ENCODE measurements around the gene ANKMY1.

The ANKMY1 gene

DNA sequence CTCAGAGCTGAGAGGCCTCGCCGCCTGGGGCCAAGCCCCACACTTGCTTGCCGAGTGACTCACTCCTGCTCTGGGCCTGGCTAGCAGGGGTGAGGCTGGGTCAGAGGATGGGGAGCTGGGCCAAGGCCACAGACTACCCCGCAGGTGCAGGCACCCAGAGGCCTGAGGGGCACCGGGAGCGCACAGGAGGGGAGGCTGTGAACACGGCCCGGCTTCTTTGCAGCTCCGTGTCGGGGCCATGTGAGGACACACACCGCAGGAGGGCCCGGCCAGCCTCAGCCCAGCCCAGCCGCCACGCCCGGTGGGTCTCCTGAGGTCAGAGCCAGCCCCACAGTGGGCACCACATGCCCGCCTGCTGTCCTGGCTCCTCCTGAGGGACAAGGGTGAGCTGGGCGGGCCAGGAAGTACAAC, 113.9 kb downstream of the ANKMY1 start:
- Histone ChIP-seq H3K4me3 (ENCODE audit: low read length) (no peak overlapping the region), H3K27ac (ENCODE audit: low read depth, low read length) (no peak overlapping the region), H3K27me3 (ENCODE audit: insufficient read depth, low read length) (no peaks in the 10 kb centered on the region), H3K9me3 (ENCODE audit: insufficient read depth, low read depth, low read length) (no peaks in the 10 kb centered on the region), H3K36me3 (ENCODE audit: insufficient read depth, low read length) (no peaks in the 10 kb centered on the region), H3K9ac (ENCODE audit: low read depth, low read length) (no peak overlapping the region), H3K4me1 (ENCODE audit: insufficient read depth, low read length) (no peaks in the 10 kb centered on the region)
- WGBS = 94% methylated on average over 17 of the region's 17 CpGs

DNA sequence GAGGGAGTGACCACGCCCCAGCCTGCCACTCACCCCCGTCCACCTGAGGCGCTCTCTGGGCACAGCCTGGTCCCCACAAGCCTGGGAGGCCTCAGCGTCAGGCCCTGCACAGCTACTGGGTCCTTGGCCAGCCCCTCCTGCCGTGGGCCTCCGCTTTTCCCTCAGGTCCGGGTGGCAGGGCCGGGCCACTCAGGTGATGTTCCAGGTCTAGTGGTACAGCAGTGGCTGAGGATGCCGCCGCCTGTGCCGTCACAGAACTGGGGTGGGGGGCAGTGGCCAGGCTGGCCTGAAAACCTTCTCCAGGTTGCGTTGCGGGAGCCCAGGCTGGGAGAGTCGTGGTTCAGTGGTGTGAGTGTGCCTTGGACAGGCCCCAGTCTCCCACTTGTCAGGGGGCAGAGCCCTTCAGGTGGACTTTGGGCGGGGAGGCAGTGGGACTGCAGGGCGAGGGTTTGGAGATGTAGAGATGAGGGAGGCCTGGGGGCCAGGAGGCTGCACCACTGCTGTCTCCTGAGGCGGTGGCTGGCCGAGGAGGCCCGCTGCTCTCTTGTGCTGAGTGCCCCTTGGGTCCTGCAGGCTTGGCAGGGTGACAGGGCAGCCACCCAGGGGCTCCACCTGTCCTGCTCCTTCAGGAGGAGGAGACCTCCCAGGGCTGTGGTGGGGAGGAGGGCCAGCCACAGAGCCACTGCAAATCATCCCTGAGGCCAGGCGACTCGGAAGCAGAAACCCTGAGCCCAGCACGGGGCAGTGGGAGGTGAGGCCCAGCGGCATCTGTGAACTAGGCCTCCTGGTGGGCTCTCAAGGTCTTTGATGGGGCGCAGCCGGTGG, 114.7 kb downstream of the ANKMY1 start:
- no peaks in the 10 kb centered on the region for H3K4me1 ChIP-seq (ENCODE audit: insufficient read depth, low read length)
- no peak overlapping the region for H3K27ac ChIP-seq (ENCODE audit: low read depth, low read length)
- peaks cover 1% of the 10 kb centered on the region for H3K27me3 ChIP-seq (ENCODE audit: insufficient read depth, low read length)
- no peaks in the 10 kb centered on the region for H3K36me3 ChIP-seq (ENCODE audit: insufficient read depth, low read length)
- no peaks in the 10 kb centered on the region for H3K9me3 ChIP-seq (ENCODE audit: insufficient read depth, low read depth, low read length)
- no peak overlapping the region for H3K4me3 ChIP-seq (ENCODE audit: low read length)
- WGBS = 90% methylated on average over 24 of the region's 25 CpGs
- H3K9ac ChIP-seq (ENCODE audit: low read depth, low read length) = no peak overlapping the region

DNA sequence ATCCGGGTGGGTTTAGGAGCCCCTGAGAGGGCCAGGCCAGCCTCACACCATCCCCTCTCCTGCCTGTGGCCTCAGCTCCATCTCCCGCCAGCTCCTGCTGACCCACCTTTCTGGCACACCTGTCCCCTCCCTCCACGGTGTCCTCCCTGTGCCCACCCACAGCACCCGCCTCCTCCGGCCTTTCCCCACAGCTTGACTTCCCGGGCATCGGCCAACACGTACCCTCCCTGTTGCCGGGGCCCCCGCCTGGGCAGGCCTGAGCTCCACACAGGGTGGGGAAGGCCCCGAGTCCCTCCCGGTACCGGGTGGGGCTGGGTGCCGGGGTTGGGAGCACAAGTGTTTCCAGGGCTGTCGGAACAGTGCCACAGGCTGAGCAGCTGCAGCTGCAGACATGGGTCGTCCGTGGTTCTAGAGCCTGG, 115.8 kb downstream of the ANKMY1 start:
- Histone ChIP-seq H3K9ac (ENCODE audit: low read depth, low read length) (no peak overlapping the region), H3K4me1 (ENCODE audit: insufficient read depth, low read length) (no peaks in the 10 kb centered on the region), H3K4me3 (ENCODE audit: low read length) (no peak overlapping the region), H3K9me3 (ENCODE audit: insufficient read depth, low read depth, low read length) (no peaks in the 10 kb centered on the region), H3K36me3 (ENCODE audit: insufficient read depth, low read length) (no peaks in the 10 kb centered on the region), H3K27ac (ENCODE audit: low read depth, low read length) (no peak overlapping the region), H3K27me3 (ENCODE audit: insufficient read depth, low read length) (peaks cover 12% of the 10 kb centered on the region)
- 92% methylated on average over 17 of the region's 17 CpGs for WGBS

DNA sequence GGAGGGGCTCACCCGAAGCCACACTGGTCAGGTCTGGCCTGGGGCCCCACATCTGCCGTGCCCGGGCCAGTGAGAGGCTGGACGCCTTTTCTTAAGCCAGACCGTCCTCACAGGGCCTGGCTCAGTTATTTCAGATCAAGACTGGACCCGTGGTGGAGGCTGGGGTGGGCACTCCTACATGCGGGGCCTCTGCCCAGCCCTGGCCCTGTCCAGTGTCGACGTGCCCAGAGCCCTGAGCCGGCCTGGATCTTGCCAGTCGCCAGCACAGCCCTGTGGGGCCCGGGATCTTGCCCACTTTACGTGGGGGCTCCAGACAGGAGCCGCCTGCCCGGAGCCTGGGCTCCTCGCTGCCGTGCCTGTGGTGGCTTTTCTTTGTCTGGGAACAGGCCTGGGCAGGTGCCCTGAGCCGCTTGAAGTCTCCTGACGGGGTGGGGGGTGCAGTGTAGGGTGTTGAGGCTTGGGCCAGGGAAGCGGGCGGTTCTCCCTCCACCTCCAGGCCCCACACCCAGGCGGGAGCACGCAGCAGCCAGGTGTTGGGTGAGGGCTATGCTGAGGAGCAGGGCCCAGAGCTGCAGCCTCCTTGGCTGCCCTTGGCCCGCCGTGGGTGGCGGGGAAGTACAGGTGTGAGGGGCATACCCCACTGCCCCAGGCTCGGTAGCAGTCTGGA, 116.3 kb downstream of the ANKMY1 start:
- Histone ChIP-seq H3K4me3 (ENCODE audit: low read length) (no peak overlapping the region), H3K9me3 (ENCODE audit: insufficient read depth, low read depth, low read length) (no peaks in the 10 kb centered on the region), H3K4me1 (ENCODE audit: insufficient read depth, low read length) (no peaks in the 10 kb centered on the region), H3K27ac (ENCODE audit: low read depth, low read length) (no peak overlapping the region), H3K27me3 (ENCODE audit: insufficient read depth, low read length) (peaks cover 18% of the 10 kb centered on the region), H3K9ac (ENCODE audit: low read depth, low read length) (no peak overlapping the region), H3K36me3 (ENCODE audit: insufficient read depth, low read length) (no peaks in the 10 kb centered on the region)
- WGBS = 95% methylated on average over 24 of the region's 27 CpGs

DNA sequence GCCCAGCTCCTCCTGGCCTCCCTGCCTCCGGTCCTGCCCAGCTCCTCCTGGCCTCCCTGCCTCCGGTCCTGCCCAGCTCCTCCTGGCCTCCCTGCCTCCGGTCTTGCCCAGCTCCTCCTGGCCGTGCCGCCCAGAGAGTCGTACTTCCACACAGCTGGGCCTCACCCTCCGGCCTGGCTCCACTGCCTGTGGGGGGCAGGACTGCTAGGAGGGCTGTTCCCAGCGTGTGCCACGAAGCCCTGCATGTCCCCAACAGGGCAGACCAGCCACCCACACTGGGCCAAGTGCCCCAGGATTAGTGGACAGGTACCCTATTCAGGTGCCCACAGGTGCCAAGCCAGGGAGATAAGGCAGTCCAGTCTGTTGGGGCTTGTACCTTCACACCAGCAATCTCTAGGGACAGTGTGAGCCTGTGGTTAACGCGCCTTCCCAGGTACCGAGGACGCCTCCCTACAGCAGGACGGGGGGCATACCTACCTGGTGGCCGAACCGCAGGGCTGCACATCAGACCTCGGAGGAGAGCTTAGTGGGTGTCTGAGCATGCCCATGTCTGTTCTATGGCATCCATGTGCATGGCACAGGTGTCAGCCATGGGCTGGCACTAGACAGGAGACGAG, 117.0 kb downstream of the ANKMY1 start:
- H3K9me3 ChIP-seq (ENCODE audit: insufficient read depth, low read depth, low read length) = no peaks in the 10 kb centered on the region
- no peak overlapping the region for H3K27ac ChIP-seq (ENCODE audit: low read depth, low read length)
- 92% methylated on average over 18 of the region's 18 CpGs for WGBS
- H3K4me3 ChIP-seq (ENCODE audit: low read length) = no peak overlapping the region
- no peak overlapping the region for H3K9ac ChIP-seq (ENCODE audit: low read depth, low read length)
- peaks cover 21% of the 10 kb centered on the region for H3K27me3 ChIP-seq (ENCODE audit: insufficient read depth, low read length)
- no peaks in the 10 kb centered on the region for H3K4me1 ChIP-seq (ENCODE audit: insufficient read depth, low read length)
- no peaks in the 10 kb centered on the region for H3K36me3 ChIP-seq (ENCODE audit: insufficient read depth, low read length)

DNA sequence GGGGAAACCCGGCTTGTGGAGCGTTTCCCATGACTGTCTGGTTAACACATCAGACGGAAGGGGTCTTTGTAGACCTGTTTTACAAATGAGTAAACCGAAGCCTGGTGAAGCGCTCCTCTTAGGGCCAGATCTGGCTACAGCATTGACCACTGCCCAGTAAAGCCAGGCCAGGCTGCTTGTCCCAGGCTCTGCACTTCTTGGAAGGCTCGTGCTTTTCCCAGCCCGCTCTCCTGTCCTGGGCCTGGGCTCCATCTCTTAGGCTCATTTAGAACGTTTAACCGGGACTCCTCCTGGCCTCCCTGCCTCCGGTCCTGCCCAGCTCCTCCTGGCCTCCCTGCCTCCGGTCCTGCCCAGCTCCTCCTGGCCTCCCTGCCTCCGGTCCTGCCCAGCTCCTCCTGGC, 117.5 kb downstream of the ANKMY1 start:
- H3K9me3 ChIP-seq (ENCODE audit: insufficient read depth, low read depth, low read length) = no peaks in the 10 kb centered on the region

DNA sequence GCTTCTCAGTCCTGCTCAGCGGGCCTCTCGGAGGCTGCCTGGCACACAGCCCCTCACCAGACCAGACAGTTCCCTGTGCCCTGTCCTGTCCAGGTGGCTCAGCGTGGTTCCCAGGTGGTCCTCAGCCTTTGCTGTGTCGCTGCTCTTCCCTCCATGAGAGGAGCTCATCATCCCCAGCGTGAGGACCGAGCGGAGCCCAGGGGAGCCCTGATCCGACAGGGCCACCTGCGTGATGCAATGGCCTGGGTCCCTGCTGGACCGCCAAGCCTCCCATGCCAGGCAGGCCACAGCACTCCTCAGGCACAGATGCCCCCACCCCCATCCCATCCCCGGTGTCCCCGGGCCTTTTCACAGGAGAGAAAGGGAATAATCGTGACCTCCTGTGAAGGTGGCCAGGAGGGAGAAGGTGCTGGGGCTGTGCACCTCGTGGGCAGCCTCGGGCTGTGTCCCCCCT, 118.1 kb downstream of the ANKMY1 start:
- H3K27ac ChIP-seq (ENCODE audit: low read depth, low read length) = no peak overlapping the region
- no peak overlapping the region for H3K9ac ChIP-seq (ENCODE audit: low read depth, low read length)
- H3K4me3 ChIP-seq (ENCODE audit: low read length) = no peak overlapping the region
- no peaks in the 10 kb centered on the region for H3K4me1 ChIP-seq (ENCODE audit: insufficient read depth, low read length)
- peaks cover 21% of the 10 kb centered on the region for H3K27me3 ChIP-seq (ENCODE audit: insufficient read depth, low read length)
- H3K9me3 ChIP-seq (ENCODE audit: insufficient read depth, low read depth, low read length) = no peaks in the 10 kb centered on the region
- WGBS = 93% methylated on average over 15 of the region's 15 CpGs
- no peaks in the 10 kb centered on the region for H3K36me3 ChIP-seq (ENCODE audit: insufficient read depth, low read length)

More for the DNA sequence above, 117.5 kb downstream of the ANKMY1 start:
- H3K4me3 ChIP-seq (ENCODE audit: low read length) = no peak overlapping the region
- H3K9ac ChIP-seq (ENCODE audit: low read depth, low read length) = no peak overlapping the region
- no peak overlapping the region for H3K27ac ChIP-seq (ENCODE audit: low read depth, low read length)
- H3K4me1 ChIP-seq (ENCODE audit: insufficient read depth, low read length) = no peaks in the 10 kb centered on the region
- WGBS = 97% methylated on average over 10 of the region's 12 CpGs
- peaks cover 21% of the 10 kb centered on the region for H3K27me3 ChIP-seq (ENCODE audit: insufficient read depth, low read length)
- H3K36me3 ChIP-seq (ENCODE audit: insufficient read depth, low read length) = no peaks in the 10 kb centered on the region

DNA sequence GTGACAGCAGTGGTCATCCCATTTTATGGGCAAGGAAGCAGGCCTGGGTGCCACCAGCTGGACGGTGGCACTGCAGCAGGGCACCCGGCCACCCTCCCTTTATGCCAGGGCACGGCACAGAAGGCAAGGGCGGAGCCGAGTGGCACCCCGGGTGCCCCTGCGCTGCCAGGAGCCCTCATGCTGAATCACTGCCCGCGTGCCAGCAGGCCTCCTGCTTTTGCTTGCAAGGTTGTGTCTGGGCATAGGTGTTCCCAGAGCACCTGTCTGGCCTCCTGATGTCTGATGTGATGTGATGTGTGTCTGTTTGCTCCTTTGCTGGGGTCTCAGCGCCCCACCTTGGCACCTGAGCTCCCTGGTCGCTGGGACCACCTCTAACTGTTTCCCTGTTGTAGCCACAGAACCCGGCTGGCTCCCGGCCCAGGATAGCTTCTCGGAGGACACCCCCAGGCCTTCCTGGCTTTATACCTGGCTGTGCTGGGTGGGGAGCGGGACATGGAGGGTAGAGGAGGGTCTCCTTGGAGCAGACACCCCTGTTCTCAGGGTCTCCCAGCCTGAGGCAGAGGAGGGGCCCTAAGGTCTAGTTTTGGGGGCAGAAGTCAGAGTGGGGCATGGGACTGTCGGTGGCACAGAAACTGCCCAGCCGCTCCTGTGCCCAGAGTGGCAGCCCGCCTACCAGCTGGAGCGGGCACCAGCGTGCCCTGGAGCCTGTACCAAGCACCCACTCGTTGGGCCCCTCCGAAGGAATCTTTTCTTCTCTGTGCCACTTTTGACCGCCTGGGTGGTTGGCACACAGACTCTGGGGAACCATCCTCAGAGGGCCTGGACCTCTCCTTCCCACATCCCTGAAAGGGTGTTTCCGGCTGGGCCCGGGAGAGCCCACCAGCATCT, 118.7 kb downstream of the ANKMY1 start:
- WGBS = 93% methylated on average over 25 of the region's 25 CpGs
- Histone ChIP-seq H3K27me3 (ENCODE audit: insufficient read depth, low read length) (peaks cover 26% of the 10 kb centered on the region), H3K9ac (ENCODE audit: low read depth, low read length) (no peak overlapping the region), H3K4me1 (ENCODE audit: insufficient read depth, low read length) (no peaks in the 10 kb centered on the region), H3K27ac (ENCODE audit: low read depth, low read length) (no peak overlapping the region), H3K9me3 (ENCODE audit: insufficient read depth, low read depth, low read length) (no peaks in the 10 kb centered on the region), H3K36me3 (ENCODE audit: insufficient read depth, low read length) (no peaks in the 10 kb centered on the region), H3K4me3 (ENCODE audit: low read length) (no peak overlapping the region)

DNA sequence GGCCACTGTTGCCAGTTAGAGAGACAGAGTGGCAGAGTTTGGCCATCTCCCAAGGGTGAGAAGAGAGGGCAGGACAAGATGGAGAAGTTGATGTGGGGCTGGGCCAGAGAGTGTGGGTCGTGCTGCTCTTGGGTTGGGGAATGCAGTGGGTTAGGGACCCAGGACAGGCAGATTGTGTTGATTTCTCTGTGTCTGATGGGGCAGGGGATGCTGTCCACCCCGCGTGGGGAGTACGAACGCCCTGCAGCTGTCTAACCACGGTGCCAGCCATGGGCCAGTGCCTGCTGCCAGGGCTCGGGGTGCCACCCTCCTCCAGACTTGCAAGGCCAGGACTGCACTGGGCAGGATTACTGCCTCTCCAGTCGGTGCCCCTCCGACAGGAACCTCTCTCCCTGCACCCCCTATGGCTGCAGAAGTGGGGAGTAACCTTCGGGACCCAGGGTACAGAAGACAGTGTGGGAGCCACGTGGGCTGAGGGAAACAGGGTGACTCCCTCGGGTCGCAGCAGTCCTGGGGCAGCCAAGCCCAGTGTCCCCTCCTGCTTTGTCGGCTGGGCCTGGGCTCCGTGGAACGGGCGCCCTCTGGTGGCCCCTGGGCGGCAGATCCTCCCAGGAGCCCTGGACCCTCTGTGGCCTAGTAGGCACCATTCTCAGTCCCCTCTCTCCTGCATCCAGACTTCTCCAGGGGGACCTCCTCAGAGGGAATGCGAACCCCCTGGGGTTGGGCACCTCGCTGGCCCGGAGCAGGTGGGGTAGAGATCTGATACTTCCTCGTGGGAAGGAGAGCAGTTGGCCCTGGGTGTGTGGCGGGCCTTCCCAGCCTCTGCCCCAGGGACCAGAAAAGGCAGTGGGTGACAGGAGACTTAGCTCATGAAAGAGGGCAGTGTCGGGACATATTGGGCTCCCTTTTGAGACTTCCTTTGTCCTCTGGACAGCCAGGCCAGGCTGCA, 119.7 kb downstream of the ANKMY1 start:
- Histone ChIP-seq H3K9me3 (ENCODE audit: insufficient read depth, low read depth, low read length) (no peaks in the 10 kb centered on the region), H3K9ac (ENCODE audit: low read depth, low read length) (no peak overlapping the region), H3K27ac (ENCODE audit: low read depth, low read length) (no peak overlapping the region), H3K36me3 (ENCODE audit: insufficient read depth, low read length) (no peaks in the 10 kb centered on the region), H3K4me1 (ENCODE audit: insufficient read depth, low read length) (no peaks in the 10 kb centered on the region), H3K27me3 (ENCODE audit: insufficient read depth, low read length) (peaks cover 26% of the 10 kb centered on the region), H3K4me3 (ENCODE audit: low read length) (no peak overlapping the region)
- WGBS = 37% methylated on average over 24 of the region's 24 CpGs

DNA sequence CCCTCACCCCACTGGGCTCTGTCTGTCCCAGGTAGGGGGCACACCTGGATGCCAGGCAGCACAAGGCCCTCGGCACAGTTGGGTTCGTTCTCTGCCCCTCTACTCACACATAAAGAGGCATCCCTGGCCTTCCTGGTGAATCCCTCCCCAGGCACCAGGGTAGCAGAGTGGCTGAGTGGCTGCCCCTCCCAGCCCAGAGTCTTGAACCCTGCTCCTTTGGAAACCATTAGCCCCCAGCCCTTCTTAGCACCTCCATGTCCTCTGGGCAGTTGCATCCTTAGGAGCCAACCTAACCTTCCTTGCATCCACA, 120.3 kb downstream of the ANKMY1 start:
- H3K36me3 ChIP-seq (ENCODE audit: insufficient read depth, low read length) = no peaks in the 10 kb centered on the region
- H3K27me3 ChIP-seq (ENCODE audit: insufficient read depth, low read length) = peaks cover 26% of the 10 kb centered on the region
- WGBS = 95% methylated on average over 2 of the region's 2 CpGs
- no peaks in the 10 kb centered on the region for H3K9me3 ChIP-seq (ENCODE audit: insufficient read depth, low read depth, low read length)
- H3K4me1 ChIP-seq (ENCODE audit: insufficient read depth, low read length) = no peaks in the 10 kb centered on the region
- no peak overlapping the region for H3K27ac ChIP-seq (ENCODE audit: low read depth, low read length)
- no peak overlapping the region for H3K4me3 ChIP-seq (ENCODE audit: low read length)
- H3K9ac ChIP-seq (ENCODE audit: low read depth, low read length) = no peak overlapping the region

Measured in HUES64 (cell line).